Esophagus squamous epithelium (tissue), 4 donors: ENCODE results near the gene VSNL1.

Experiments
- POLR2A ChIP-seq, 4 donors: fragments of 450-650 bp; IDR thresholded peaks; one replicate each; pipeline ENCODE4 v1.6.1; 2017; ENCODE audit warnings: antibody characterized with exemption in 4 of 4, mild to moderate bottlenecking in 4 of 4, moderate library complexity in 3 of 4
- TF ChIP-seq, protein P1 (sequence below), 6 experiments: fragments of 450-650 bp in 4 of 6; fragments of 200-600 bp in 2 of 6; sonication (generic) in 2 of 6; IDR thresholded peaks; one replicate each; pipeline ENCODE4 v1.5.1; 2016 to 2019; ENCODE audit warnings: antibody characterized with exemption in 6 of 6, mild to moderate bottlenecking in 4 of 6, moderate library complexity in 4 of 6

DNA sequence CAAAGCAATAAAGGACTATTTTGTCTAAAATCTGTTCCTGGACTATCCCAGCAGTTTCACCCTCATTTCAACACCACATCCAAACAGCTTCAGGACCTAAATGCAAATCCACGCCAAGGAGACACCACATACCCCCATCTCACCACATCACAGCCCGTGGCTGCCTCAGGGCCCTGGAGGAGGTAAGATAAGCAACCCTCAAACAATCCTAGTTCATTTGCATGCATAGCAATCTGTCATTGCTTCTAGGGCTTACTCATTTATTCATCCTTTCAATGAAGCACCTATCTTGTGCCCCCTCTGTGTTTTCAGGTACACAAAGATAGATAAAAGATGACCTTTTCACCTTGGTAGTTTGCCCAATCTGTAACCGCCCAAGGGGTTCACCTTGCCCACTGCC lies 86.5 kb downstream of the VSNL1 start:
- TF ChIP-seq POLR2A (IDR thresholded peaks at IDR 0.05) = no peak
- TF ChIP-seq, protein P1, sequence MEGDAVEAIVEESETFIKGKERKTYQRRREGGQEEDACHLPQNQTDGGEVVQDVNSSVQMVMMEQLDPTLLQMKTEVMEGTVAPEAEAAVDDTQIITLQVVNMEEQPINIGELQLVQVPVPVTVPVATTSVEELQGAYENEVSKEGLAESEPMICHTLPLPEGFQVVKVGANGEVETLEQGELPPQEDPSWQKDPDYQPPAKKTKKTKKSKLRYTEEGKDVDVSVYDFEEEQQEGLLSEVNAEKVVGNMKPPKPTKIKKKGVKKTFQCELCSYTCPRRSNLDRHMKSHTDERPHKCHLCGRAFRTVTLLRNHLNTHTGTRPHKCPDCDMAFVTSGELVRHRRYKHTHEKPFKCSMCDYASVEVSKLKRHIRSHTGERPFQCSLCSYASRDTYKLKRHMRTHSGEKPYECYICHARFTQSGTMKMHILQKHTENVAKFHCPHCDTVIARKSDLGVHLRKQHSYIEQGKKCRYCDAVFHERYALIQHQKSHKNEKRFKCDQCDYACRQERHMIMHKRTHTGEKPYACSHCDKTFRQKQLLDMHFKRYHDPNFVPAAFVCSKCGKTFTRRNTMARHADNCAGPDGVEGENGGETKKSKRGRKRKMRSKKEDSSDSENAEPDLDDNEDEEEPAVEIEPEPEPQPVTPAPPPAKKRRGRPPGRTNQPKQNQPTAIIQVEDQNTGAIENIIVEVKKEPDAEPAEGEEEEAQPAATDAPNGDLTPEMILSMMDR (IDR thresholded peaks at IDR 0.05) = no peak
